ENCODE data around the gene ZNF140.

- no peak for TF ChIP-seq CTCF (IDR thresholded peaks at IDR 0.05 in 4 of 5, conservative IDR thresholded peaks at IDR 0.05 in 1 of 5)
- no peak for TF ChIP-seq POLR2A (IDR thresholded peaks at IDR 0.05)
Measured at GRCh38 chr12:133108150-133108549, 27.4 kb downstream of the ZNF140 start.
